ENCODE measurements around the gene HAGH.

GRCh38 chr16:1780677-1781072 is 46.0 kb downstream of the HAGH start:
- no peak for TF ChIP-seq CTCF (optimal IDR thresholded peaks at IDR 0.05 in 1 of 3, IDR thresholded peaks at IDR 0.05 in 1 of 3, conservative IDR thresholded peaks at IDR 0.05 in 1 of 3; ENCODE audit: extremely low read depth in 1 of 3, insufficient read depth in 2 of 3, low read length in 3 of 3)
- no peak for TF ChIP-seq EZH2 (IDR thresholded peaks at IDR 0.05; ENCODE audit: low read length)
